ENCODE data around the gene MYH6. TPM values are rescaled to one million over a fixed set of nuclear protein-coding genes. Genes with fewer than 3 reads are reported as not detected.
"Not testable (repeated sequence)": the region's sequence is repeated elsewhere in the genome, so short reads cannot be mapped to it uniquely, and the experiment has no call there.

MYH6 gene
- total and polyA plus RNA-seq, 2 donors (not counting 3 experiments of a cell fraction or from before 2014, with no cell fraction given), result not detected

DNA sequence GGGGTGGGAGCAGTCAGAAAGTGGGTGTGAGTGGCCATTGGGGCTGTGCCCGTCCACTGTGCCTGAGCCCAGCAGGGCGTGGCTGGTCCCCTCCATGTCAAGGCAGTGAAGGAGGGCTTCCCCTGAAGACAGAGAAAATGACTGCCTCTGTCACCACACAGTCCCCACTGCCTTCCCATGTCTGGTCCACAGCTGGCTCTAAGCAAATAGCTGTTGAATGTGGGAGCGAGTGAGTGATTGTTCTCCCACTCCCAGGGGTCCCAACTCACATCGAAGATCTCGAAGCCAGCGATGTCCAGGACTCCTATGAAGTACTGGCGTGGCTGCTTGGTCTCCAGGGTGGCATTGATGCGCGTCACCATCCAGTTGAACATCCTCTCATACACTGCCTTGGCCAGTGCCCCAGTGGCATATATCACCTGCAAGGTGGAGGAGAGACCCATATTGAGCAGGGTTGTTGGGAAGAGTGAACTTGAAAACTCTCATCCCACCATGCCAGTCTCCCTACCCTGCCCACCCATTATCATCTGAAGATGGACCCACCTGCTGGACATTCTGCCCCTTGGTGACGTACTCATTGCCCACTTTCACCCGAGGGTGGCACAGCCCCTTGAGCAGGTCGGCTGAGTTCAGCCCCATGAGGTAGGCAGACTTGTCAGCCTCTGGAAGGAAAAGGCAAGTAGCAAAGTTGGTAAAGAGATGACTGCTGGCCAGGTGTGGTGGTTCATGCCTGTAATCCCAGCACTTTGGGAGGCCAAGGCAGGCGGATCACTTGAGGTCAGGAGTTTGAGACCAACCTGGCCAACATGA is 20.8 kb upstream of the MYH6 start:
- Histone ChIP-seq H3K4me1 (ENCODE audit: control insufficient read depth, extremely low read depth, insufficient read depth, low read length) (no peaks in the 10 kb centered on the region), H3K9me3 (replicated peaks; ENCODE audit: control insufficient read depth, insufficient read depth, low read length) (no peaks in the 10 kb centered on the region), H2AFZ (ENCODE audit: low read depth, low read length) (no peak overlapping the region), H3K9me1 (replicated peaks; ENCODE audit: control insufficient read depth, extremely low read depth, insufficient read depth, low read length) (no peaks in the 10 kb centered on the region), H4K20me1 (replicated peaks; ENCODE audit: control insufficient read depth, extremely low read depth, insufficient read depth, low read length) (no peaks in the 10 kb centered on the region), H3K4me2 (ENCODE audit: insufficient read depth, low read length) (no peak overlapping the region), H3K79me2 (ENCODE audit: control insufficient read depth, insufficient read depth, low read length) (no peaks in the 10 kb centered on the region), H3K36me3 (ENCODE audit: control insufficient read depth in 2 of 2, extremely low read depth in 1 of 2, insufficient read depth in 2 of 2, low read length in 2 of 2) (no peaks in the 10 kb centered on the region), H3K27ac (ENCODE audit: insufficient read depth, low read depth, low read length) (no peak overlapping the region), H3K27me3 (ENCODE audit: control insufficient read depth in 2 of 2, insufficient read depth in 2 of 2, low read length in 2 of 2) (no peaks in the 10 kb centered on the region), H3K4me3 (replicated peaks in 1 of 3; ENCODE audit: insufficient read depth in 1 of 3, low read depth in 1 of 3, low read length in 3 of 3) (no peak overlapping the region), H3K9ac (replicated peaks; ENCODE audit: extremely low read depth, insufficient read depth, low read length) (no peak overlapping the region)
- FAIRE-seq (no peak), DNase-seq (ENCODE audit: low read depth, low spot score) (no peak)
- TF ChIP-seq JUN (IDR thresholded peaks at IDR 0.05; ENCODE audit: borderline replicate concordance, insufficient read depth, insufficient read length, low read depth), result no peak
- TF ChIP-seq, protein P1, sequence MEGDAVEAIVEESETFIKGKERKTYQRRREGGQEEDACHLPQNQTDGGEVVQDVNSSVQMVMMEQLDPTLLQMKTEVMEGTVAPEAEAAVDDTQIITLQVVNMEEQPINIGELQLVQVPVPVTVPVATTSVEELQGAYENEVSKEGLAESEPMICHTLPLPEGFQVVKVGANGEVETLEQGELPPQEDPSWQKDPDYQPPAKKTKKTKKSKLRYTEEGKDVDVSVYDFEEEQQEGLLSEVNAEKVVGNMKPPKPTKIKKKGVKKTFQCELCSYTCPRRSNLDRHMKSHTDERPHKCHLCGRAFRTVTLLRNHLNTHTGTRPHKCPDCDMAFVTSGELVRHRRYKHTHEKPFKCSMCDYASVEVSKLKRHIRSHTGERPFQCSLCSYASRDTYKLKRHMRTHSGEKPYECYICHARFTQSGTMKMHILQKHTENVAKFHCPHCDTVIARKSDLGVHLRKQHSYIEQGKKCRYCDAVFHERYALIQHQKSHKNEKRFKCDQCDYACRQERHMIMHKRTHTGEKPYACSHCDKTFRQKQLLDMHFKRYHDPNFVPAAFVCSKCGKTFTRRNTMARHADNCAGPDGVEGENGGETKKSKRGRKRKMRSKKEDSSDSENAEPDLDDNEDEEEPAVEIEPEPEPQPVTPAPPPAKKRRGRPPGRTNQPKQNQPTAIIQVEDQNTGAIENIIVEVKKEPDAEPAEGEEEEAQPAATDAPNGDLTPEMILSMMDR (IDR thresholded peaks at IDR 0.05; ENCODE audit: extremely low read depth in 1 of 2, insufficient read depth in 1 of 2, low read depth in 1 of 2, low read length in 2 of 2), result no peak
- TF ChIP-seq FOS (IDR thresholded peaks at IDR 0.05; ENCODE audit: borderline replicate concordance, insufficient read depth, low read length), result no peak
- no peak for TF ChIP-seq POLR2AphosphoS5 (IDR thresholded peaks at IDR 0.05; ENCODE audit: insufficient read depth, low read depth, low read length)
- TF ChIP-seq GATA2 (IDR thresholded peaks at IDR 0.05; ENCODE audit: insufficient read depth, insufficient read length, low read depth, low read length), result no peak
- no peak for TF ChIP-seq POLR2A (IDR thresholded peaks at IDR 0.05; ENCODE audit: low read depth, low read length)
- TF ChIP-seq, protein P2, sequence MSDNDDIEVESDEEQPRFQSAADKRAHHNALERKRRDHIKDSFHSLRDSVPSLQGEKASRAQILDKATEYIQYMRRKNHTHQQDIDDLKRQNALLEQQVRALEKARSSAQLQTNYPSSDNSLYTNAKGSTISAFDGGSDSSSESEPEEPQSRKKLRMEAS (IDR thresholded peaks at IDR 0.05; ENCODE audit: insufficient read depth, insufficient read length), result no peak
- TF ChIP-seq EZH2 (IDR thresholded peaks at IDR 0.05; ENCODE audit: borderline replicate concordance, low read depth, low read length, severe bottlenecking), result no peak
- no peak for TF ChIP-seq MYC (IDR thresholded peaks at IDR 0.05; ENCODE audit: low read depth, low read length)
- no TSS peak for BruUV-seq (replicated peaks)
- intact Hi-C loops (cut with micrococcal nuclease) (no loop called here), dilution Hi-C loops (cut with MboI; ENCODE audit: extremely low pct_ligation_motif_present, low sequenced_read_pairs) (no loop called here)
- ChIA-PET POLR2A (no interaction called here), CTCF (no interaction called here)

DNA sequence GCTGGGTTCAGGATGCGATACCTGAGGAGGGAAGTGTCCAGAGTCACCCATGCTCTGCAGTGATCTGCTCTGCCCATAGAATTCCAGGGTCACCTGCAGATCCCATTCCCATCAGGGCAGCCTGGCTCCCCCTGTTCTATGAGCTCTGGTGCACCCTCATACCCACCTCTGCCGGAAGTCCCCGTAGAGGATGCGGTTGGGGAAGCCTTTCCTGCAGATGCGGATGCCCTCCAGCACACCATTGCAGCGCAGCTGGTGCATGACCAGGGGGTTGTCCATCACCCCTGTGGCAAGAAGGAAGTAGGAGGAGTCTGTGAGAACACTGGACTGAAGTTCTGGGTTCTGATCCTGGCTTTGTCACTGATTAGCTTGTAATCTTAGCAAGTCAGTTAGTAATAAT is 17.7 kb upstream of the MYH6 start:
- H3K27me3 ChIP-seq (ENCODE audit: control insufficient read depth in 2 of 2, insufficient read depth in 2 of 2, low read length in 2 of 2); H3K27ac ChIP-seq (ENCODE audit: insufficient read depth, low read depth, low read length); FAIRE-seq; intact Hi-C loops (cut with micrococcal nuclease); H2AFZ ChIP-seq (ENCODE audit: low read depth, low read length); BruUV-seq (replicated peaks); H3K4me1 ChIP-seq (ENCODE audit: control insufficient read depth, extremely low read depth, insufficient read depth, low read length); H3K79me2 ChIP-seq (ENCODE audit: control insufficient read depth, insufficient read depth, low read length); H3K4me2 ChIP-seq (ENCODE audit: insufficient read depth, low read length); H3K9me3 ChIP-seq (replicated peaks; ENCODE audit: control insufficient read depth, insufficient read depth, low read length); dilution Hi-C loops (cut with MboI; ENCODE audit: extremely low pct_ligation_motif_present, low sequenced_read_pairs); H3K9ac ChIP-seq (replicated peaks; ENCODE audit: extremely low read depth, insufficient read depth, low read length); H4K20me1 ChIP-seq (replicated peaks; ENCODE audit: control insufficient read depth, extremely low read depth, insufficient read depth, low read length); H3K4me3 ChIP-seq (replicated peaks in 1 of 3; ENCODE audit: insufficient read depth in 1 of 3, low read depth in 1 of 3, low read length in 3 of 3); H3K9me1 ChIP-seq (replicated peaks; ENCODE audit: control insufficient read depth, extremely low read depth, insufficient read depth, low read length); H3K36me3 ChIP-seq (ENCODE audit: control insufficient read depth in 2 of 2, extremely low read depth in 1 of 2, insufficient read depth in 2 of 2, low read length in 2 of 2); DNase-seq (ENCODE audit: low read depth, low spot score); POLR2A ChIA-PET: not testable (repeated sequence)
- CTCF ChIA-PET, result interaction anchor here (1.3 kb wide), 1 partner anchor 45 kb away, joined by 3 read pairs; no protein-coding TSS in a partner anchor

All from endothelial cell of umbilical vein (primary cell).